C4-2B (cell line): ENCODE measurements around the gene COL4A2.
A peak's percentile ranks its signal among the peaks of the same experiment; 100 is the strongest.

Source experiments
- H3K27ac ChIP-seq: fragments of 450-650 bp; 2 replicates; pipeline ENCODE4 v1.5.1; 2017
- ZFX ChIP-seq: fragments of 450-650 bp; IDR thresholded peaks from 2 replicates; pipeline ENCODE4 v1.6.1; 2017
- TF ChIP-seq, protein P1 (sequence below): fragments of 450-650 bp; conservative IDR thresholded peaks from 2 replicates; pipeline ENCODE4 v1.5.1; 2017; ENCODE audit warnings: mild to moderate bottlenecking

Gene COL4A2

DNA sequence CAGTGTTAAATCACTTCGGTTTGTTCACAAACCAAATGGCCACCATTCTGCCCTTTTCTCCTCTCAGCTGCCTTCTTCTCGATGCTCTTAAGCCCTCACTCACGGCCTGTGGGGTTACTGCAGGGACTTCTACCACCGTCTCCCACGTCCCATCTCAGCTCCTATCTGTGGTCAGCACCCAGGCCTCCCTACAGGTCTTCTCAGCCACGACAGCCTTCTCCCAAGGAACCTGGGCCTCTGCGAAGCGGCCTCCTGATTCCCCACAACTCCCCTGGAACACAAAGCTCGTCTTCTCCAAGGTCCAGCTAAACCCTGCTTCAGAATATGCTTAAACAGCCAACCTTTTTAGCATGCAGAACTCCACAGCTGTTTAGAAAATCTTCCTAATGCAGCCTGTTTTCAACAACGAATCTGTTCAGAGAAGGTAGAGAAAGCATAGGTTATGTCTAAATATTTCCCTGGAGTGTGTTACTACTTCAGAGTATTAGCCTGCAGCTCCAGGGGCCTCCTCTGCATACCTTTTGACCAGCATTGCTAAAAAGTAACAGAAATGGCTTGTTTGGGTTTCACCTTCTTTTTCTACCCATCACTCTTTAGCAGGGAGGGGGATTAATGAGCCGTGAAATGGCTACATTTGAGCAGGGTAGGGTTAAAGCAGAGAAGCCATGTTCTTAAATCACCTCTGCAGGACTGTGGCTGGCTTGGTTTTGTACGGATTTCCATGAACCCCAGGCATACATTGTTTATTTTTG lies 104.0 kb downstream of the COL4A2 start:
- H3K27ac ChIP-seq, result no peak overlapping the region
- no peak for TF ChIP-seq ZFX
- TF ChIP-seq, protein P1, sequence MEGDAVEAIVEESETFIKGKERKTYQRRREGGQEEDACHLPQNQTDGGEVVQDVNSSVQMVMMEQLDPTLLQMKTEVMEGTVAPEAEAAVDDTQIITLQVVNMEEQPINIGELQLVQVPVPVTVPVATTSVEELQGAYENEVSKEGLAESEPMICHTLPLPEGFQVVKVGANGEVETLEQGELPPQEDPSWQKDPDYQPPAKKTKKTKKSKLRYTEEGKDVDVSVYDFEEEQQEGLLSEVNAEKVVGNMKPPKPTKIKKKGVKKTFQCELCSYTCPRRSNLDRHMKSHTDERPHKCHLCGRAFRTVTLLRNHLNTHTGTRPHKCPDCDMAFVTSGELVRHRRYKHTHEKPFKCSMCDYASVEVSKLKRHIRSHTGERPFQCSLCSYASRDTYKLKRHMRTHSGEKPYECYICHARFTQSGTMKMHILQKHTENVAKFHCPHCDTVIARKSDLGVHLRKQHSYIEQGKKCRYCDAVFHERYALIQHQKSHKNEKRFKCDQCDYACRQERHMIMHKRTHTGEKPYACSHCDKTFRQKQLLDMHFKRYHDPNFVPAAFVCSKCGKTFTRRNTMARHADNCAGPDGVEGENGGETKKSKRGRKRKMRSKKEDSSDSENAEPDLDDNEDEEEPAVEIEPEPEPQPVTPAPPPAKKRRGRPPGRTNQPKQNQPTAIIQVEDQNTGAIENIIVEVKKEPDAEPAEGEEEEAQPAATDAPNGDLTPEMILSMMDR, result no peak

DNA sequence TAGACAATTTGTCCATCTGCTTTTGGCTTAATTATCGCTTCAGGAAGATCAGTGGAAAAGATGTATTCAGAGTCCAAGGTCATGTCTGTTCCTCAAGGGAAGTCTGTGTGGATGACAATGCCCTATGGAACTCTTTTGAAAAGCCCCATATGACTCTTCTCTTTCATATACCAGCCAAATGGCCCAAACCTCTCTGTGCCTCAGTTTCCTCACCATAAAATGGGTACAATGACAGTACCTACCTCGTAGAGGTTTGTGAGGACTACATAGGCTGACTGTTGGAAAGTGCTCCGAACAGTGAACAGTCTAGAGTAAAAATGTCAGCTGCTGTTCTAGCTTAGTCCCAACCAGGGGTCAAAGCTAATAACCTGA lies 104.6 kb downstream of the COL4A2 start:
- H3K27ac ChIP-seq, result peak overlapping the region; percentile 5; the same call in 1 of the 2 replicates
- TF ChIP-seq, protein P1, result no peak
- no peak for TF ChIP-seq ZFX

DNA sequence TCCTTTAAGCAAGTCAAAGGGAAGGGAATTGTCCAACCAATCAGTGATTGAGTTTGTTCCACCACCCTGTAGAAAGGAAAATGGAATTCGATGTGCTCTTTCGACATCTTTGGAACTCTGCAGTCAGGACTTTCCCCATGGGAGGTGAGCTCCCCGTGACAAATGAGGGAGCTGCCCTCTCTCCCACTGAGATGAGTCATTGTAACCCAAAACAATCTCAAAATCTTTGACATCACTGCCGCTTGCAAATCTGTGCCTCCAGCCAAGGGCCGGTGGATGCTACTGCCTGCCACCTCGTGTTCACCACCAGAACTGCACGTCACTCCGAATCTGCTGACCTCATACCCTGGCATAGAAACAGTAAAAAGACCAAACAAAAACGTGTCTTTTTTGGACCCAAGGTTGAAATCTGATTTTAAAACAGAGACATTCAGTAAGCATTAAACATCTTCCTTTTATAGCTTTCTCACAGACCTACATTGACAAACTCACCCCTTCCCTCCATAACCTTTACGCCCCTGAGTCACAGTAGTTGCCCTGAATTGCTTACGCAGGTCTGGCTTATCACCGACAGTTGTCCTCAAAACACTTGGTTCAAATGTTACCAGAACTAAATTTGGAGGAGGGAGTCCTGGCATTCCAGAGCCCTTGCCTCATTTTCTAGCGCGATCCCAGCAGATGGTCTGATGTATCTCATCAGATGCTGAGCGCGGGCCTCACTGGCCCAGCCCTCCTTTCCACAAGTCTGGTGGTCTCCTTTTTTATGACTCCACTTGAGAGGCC lies 105.2 kb downstream of the COL4A2 start:
- TF ChIP-seq, protein P1, result peak; percentile 89
- TF ChIP-seq ZFX, result no peak
- peak overlapping the region; percentile 5; the same call in 1 of the 2 replicates for H3K27ac ChIP-seq

DNA sequence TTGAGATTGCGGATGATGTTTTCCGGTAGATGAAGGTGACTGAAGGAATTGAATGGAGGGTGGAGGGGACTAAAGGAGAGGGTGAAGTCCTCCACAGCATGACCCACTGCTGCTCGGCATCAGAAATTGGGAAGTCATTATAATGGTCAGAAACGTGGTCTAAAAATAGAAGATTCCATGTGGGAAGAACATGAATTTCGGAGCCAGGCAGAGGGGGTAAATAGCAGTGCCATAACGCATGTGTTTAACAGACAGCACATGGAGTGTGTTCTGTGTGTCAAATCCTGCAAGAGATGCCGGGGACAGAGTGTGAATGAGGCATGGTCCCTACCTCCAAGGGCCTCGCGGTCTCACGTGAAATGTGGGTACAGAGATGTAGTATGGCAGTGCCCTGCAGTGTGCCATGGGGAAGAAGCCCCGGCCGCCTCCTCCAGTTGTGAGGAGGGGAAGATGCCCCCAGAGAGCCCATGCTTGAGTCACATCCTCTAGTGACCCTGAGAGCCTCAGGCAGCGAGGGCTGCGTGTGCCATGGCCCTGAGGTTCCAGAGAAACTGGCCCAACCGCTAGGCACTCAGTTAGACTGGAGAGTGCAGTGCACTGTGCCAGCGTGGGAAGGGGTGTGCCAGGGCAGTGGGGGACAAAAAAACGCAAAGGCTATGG lies 106.1 kb downstream of the COL4A2 start:
- no peak overlapping the region; the same call in 1 of the 2 replicates for H3K27ac ChIP-seq
- TF ChIP-seq, protein P1, result no peak
- TF ChIP-seq ZFX, result no peak

DNA sequence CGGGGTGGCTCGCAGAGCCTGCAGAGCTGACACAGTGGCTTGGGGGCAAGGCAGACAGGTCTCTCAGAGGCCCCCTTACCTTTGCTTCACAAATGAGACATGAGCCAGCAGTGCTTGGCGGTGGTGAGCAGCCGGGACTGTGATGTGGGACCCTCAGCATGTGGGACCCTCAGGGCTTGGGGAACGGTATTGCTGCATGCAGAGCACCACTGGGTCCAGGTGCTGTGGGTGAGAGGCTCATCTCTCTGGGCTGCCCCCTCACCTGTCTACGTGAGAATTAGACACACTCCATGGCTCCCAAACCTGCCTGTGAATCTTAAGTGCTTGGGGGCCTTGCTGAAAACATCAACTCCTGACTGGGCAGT lies 106.6 kb downstream of the COL4A2 start:
- no peak for TF ChIP-seq ZFX
- TF ChIP-seq, protein P1, result no peak
- no peak overlapping the region for H3K27ac ChIP-seq

DNA sequence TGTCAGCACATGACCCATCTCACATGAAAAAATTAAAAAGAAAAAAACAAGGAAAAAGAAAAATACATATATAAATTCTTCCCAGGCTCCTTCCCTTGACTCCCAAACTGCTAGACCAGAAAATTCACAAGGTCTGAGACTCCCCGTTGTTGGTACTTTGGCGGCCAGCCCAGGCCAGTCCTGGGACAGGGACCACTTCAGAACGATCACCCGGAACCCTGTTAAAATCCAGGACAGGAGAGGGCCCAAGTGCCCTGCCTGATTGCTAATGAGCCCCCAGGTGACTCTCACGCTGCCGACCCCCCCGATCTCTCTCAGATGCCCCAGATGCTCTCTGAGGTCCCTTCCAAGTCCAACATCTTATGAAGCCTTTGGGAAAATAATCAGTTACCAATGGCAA lies 107.2 kb downstream of the COL4A2 start:
- no peak for TF ChIP-seq ZFX
- TF ChIP-seq, protein P1, result no peak
- H3K27ac ChIP-seq, result no peak overlapping the region

DNA sequence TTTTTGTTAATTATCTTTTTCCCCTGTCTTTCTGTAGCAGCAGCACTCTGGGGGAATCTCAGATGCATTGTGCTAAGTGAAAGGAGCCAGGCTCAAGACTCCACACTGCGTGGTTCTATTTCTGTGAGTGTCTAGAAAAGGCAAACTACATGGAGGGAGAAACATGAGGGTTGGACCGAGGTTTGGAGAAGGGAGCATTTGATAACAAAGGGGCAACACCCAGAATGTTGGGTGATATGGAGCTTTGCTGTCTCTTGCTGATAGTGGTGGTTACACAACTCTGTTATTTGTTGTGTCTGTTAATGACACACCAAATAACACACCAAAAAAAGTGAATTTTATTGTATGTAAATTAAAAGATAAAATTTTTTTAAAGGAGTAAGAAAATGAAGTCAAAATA lies 107.8 kb downstream of the COL4A2 start:
- no peak overlapping the region for H3K27ac ChIP-seq
- no peak for TF ChIP-seq ZFX
- TF ChIP-seq, protein P1, result no peak
